ENCODE data around the gene CELSR1. TPM values are rescaled to one million over a fixed set of nuclear protein-coding genes. Genes with fewer than 3 reads are reported as not detected.

CELSR1 gene
- total RNA-seq, 1 donor from 2014 or later = 6.7 TPM

- no peak for DNase-seq (ENCODE audit: low spot score)
Measured at GRCh38 chr22:46459347-46460065, 77.9 kb downstream of the CELSR1 start.

DNA sequence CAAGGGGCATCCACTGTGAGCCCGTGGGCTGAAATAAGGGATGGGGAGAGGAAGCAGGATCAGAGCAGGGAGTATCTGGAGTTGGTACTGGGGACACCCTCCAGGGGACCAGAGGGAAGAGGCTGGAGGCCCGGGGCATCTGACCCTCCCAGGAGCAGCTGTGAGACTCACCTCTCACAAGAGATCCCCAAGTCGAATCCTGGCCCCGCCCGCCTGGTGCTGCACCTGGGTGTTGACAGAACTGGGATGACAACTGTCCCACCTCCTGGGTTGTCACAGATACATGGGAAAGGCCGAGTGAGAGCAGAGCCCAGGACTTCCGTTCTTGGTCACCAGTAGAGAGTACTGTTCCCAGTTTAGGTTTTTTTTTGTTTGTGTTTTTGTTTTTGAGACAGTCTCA, 78.9 kb downstream of the CELSR1 start:
- DNase-seq (ENCODE audit: low spot score) = no peak

- no peak for DNase-seq (ENCODE audit: low spot score)
Measured at GRCh38 chr22:46457502-46458488, 79.6 kb downstream of the CELSR1 start.

GRCh38 chr22:46456818-46457163, 80.6 kb downstream of the CELSR1 start:
- DNase-seq (ENCODE audit: low spot score) = no peak

DNA sequence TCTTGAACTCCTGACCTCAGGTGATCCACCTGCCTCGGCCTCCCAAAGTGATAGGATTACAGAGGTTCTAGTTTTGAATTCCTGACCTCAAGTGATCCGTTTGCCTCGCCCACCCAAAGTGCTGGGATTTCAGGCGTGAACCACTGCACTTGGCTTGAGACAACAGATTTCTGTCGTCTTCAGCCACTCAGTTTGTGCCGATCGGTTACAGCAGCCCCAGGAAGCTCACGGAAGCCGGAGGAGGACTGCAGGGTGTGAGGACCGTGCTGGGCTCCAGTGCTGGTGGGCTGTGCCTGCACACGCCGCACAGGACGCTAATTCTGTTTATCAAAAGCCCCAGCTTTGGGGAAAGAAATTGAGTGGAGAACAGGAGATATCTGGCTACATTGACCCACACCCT, 82.0 kb downstream of the CELSR1 start:
- no peak for DNase-seq (ENCODE audit: low spot score)

- DNase-seq (ENCODE audit: low spot score) = no peak
Measured at GRCh38 chr22:46454504-46455269, 82.7 kb downstream of the CELSR1 start.

- DNase-seq (ENCODE audit: low spot score) = no peak
Measured at GRCh38 chr22:46453829-46454503, 83.5 kb downstream of the CELSR1 start.

GRCh38 chr22:46453006-46453828, 84.2 kb downstream of the CELSR1 start:
- DNase-seq (ENCODE audit: low spot score) = no peak

- DNase-seq (ENCODE audit: low spot score) = no peak
Measured at GRCh38 chr22:46452195-46453005, 85.0 kb downstream of the CELSR1 start.

DNA sequence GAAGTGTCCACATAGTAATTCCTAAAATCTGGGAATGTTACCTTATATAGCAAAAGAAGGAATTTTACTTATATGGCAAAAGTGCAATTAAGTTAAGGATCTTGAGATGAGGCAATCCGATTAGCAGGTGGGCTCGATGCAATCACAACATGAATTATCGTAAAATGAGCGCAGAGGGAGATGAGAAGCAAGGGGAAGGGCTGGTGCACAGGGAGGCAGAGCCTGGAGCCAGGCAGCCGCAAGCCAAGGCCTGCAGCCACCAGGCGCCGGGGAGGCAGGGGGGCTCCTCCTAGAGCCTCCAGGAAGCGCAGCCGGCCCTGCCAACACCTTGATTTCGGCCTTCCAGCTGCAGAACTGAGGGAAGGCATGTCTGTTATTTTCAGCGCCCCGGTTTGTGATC, 85.7 kb downstream of the CELSR1 start:
- no peak for DNase-seq (ENCODE audit: low spot score)

- no peak for DNase-seq (ENCODE audit: low spot score)
Measured at GRCh38 chr22:46450931-46451561, 86.4 kb downstream of the CELSR1 start.

GRCh38 chr22:46449974-46450745, 87.3 kb downstream of the CELSR1 start:
- no peak for DNase-seq (ENCODE audit: low spot score)

- no peak for DNase-seq (ENCODE audit: low spot score)
Measured at GRCh38 chr22:46449116-46449691, 88.2 kb downstream of the CELSR1 start.

DNA sequence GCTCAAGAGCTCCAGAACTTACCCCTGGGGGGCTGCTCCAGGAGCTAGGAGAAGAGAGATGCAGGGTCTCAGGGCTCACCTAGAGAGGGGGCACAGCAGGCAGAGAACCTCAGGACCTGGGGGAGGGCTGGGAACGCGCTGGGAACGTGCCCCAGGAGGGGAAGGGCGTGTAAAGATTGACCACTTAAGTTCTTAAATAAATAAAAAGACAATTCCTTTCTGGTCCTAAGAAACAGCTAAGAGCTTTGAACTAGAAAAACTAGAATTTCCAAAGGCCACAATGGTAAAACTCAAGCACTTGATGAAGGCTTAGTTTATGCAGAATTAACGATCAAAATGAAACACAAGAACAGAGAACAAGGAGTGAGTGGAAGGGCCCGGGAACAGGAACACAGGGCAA, 89.1 kb downstream of the CELSR1 start:
- no peak for DNase-seq (ENCODE audit: low spot score)

GRCh38 chr22:46447906-46448305, 89.5 kb downstream of the CELSR1 start:
- no peak for DNase-seq (ENCODE audit: low spot score)

DNA sequence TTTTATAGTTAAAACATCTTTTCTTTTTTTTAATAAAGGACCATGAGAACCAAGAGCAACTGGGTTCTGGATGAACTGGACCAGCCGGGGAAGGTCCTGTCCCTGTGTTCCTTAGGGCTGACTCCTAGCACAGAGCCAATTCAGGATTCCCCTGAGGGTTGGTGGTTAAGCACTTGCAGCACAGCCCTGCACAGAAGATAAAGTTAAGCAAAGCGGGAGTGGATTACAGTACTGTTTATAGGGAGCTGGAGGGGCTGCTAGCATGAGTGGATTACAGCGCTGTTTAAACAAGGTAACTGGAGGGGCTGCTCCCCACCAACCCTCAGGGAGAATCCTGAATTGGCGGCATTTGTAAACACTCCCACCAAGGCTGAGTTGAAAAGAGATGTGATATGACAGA, 90.6 kb downstream of the CELSR1 start:
- DNase-seq (ENCODE audit: low spot score) = no peak

DNA sequence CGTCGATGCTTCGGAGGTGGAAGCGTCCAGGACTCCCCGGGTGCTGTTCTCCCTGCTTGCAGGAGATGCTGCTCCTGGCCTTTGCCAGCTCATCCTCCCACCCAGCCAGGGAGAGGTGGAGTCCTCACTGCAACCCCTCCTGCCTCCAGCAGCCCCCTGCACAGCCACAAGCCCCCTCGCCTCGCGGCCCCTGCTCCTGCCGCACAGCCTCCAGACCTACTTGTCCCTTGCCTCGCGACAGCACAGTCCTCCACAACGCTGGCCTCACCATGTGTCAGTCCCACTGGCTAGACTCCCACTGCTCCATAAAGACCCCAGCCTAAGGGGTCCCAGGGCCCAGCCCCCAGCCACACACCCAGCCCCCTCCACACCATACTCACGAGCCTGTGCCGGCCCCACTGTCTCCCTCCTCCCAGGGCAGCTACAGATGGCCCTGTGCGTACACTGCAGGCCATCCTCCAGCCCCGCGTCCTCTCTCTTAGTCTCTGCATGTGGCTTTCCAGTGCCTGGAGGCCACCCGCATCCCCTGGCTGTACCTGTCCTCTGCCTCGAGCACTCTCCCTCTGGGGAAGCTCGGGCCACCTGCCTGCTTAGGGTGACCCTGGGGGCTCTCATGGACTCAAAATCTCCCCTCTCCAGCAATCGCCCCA, 91.5 kb downstream of the CELSR1 start:
- no peak for DNase-seq (ENCODE audit: low spot score)

DNA sequence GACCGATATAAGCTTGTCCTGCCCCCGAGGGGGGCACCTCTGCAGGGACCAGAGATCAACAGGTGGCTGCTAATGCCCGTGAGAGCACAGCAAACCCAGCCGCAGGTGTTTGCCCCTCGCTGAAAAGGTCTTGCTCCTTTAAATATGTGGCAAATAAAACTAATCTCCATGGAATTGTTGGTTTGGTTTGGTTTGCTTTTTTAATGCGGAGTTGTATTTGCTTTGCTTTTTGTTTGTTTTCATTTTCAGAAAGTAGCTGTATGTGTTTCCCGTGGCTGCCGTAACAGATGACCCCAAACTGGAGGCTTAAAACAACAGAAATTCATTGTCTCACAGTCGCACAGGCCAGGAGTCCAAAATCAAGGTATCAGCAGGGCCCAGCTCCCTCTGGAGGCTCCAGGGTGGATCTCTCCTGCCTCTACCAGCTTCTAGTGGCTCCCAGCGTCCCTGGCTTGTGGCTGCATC, 93.0 kb downstream of the CELSR1 start:
- DNase-seq (ENCODE audit: low spot score) = no peak
